CD4-positive, CD25-positive, alpha-beta regulatory T cell (primary cell): ENCODE results near the gene STAG2. TPM values are rescaled to one million over a fixed set of nuclear protein-coding genes. Genes with fewer than 3 reads are reported as not detected.

Experiments
- ATAC-seq, 2 donors: fragments of 150-1000 bp; cut with Tn5 transposase; one replicate each; pipeline ENCODE4 v1.10.0; 2021; ENCODE audit warnings: low read depth in 2 of 2, moderate number of reproducible peaks in 2 of 2, moderate library complexity in 1 of 2
- DNase-seq, 3 donors: peaks; one replicate each; pipeline versions ENCODE4 v3.0.0 to v3.0.0-alpha.2; 2012 to 2022; ENCODE audit warnings: mixed read lengths in 1 of 3
- H3K27ac ChIP-seq: one replicate; pipeline ENCODE4 v1.7.0; 2013; ENCODE audit warnings: mild to moderate bottlenecking, low read length; ENCODE audit not compliant: insufficient read depth, poor library complexity, severe bottlenecking
- H3K27me3 ChIP-seq: one replicate; pipeline ENCODE4 v1.7.0; 2013; ENCODE audit warnings: low read length; ENCODE audit not compliant: control insufficient read depth, insufficient read depth
- H3K36me3 ChIP-seq: one replicate; pipeline ENCODE4 v1.7.0; 2013; ENCODE audit warnings: mild to moderate bottlenecking, low read length, moderate library complexity; ENCODE audit not compliant: control insufficient read depth, insufficient read depth
- H3K4me1 ChIP-seq: 2 replicates; pipeline ENCODE4 v1.7.0; 2013; ENCODE audit warnings: mild to moderate bottlenecking, low read length; ENCODE audit not compliant: insufficient read depth, control insufficient read depth, poor library complexity, severe bottlenecking
- H3K4me3 ChIP-seq: one replicate; pipeline ENCODE4 v1.7.0; 2013; ENCODE audit warnings: low read depth, mild to moderate bottlenecking, low read length, moderate library complexity
- H3K9me3 ChIP-seq, 2 experiments: 1 replicate in 1 of 2; 2 replicates in 1 of 2; pipeline ENCODE4 v1.7.0; 2013; ENCODE audit warnings: low read length in 2 of 2, mild to moderate bottlenecking in 1 of 2, moderate library complexity in 1 of 2; ENCODE audit not compliant: control insufficient read depth in 2 of 2
- H3K27ac Mint-ChIP-seq, 3 donors: one replicate each; pipeline ENCODE4 v1.8.0; 2020 to 2022; ENCODE audit warnings: mild to moderate bottlenecking in 3 of 3, mixed read lengths in 3 of 3, moderate library complexity in 2 of 3
- H3K27me3 Mint-ChIP-seq: one replicate; pipeline ENCODE4 v1.8.0; 2022; ENCODE audit warnings: mild to moderate bottlenecking, mixed read lengths
- H3K36me3 Mint-ChIP-seq: one replicate; pipeline ENCODE4 v1.8.0; 2020; ENCODE audit warnings: mixed read lengths
- H3K4me1 Mint-ChIP-seq, 4 donors: one replicate each; pipeline ENCODE4 v1.8.0; 2020 to 2022; ENCODE audit warnings: mixed read lengths in 4 of 4, mild to moderate bottlenecking in 1 of 4
- H3K4me3 Mint-ChIP-seq, 4 donors: one replicate each; pipeline ENCODE4 v1.8.0; 2020 to 2022; ENCODE audit warnings: mild to moderate bottlenecking in 4 of 4, mixed read lengths in 4 of 4, moderate library complexity in 3 of 4
- H3K9me3 Mint-ChIP-seq, 7 donors: one replicate each; pipeline ENCODE4 v1.8.0; 2020 to 2022; ENCODE audit warnings: mixed read lengths in 7 of 7, mild to moderate bottlenecking in 3 of 7, moderate library complexity in 2 of 7
- polyA plus RNA-seq, 4 donors: library from polyadenylated mRNA; unstranded; fragments of 300-500 nt; fragmentation: Illumina TruSeq; gene quantifications; one replicate each; pipeline ENCODE4 v1.2.3, GENCODE V29; 2021
- total RNA-seq: library from RNA; stranded (reverse); gene quantifications from one replicate; pipeline ENCODE4 v1.2.3, GENCODE V29; 2022

Gene STAG2
- total and polyA plus RNA-seq, 5 donors from 2014 or later, result 43.1 to 79.4 (median 48.7) TPM

GRCh38 chrX:123962794-123963373 lies 1.4 kb downstream of the STAG2 start:
- peaks cover 15 to 44% (median 23%) of the 10 kb centered on the region in 4 donors for H3K4me1 Mint-ChIP-seq
- peak overlapping the region; percentile 95 for H3K4me3 ChIP-seq

DNA sequence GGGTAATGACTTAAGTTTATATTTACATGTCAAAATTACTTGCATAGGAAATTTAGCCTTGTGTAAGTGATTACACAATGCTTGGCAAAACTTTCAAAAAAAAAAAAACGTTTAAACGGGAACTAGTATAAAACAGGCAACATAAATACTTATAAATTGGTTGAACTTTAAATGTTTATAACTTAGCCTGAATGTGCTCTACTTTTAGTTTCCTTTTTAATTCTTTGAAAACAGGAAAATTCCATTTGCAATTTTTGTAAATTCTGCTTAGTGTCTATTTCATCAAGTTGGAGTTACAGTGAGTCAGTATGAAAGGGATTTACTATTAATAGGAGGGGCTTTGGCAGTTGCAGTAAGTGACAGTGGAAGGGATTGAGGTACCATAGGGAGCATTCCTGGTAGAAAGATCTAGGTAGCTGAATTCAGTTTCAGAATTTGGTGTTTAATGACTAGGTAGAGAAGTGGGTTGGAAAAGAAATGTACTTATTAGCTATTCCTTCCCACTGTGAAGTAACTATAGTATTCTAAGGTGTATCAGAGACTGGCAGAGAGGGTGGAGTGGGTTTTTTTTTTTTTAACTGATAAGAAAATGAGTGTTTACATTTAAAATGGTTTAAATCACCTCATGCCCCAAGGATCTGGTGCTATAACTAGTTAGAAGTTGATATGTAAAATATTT lies 2.8 kb downstream of the STAG2 start:
- Histone ChIP-seq H3K27me3 (no peaks in the 10 kb centered on the region), H3K36me3 (no peaks in the 10 kb centered on the region), H3K27ac (peak overlapping the region; percentile 96), H3K9me3 (no peaks in the 10 kb centered on the region), H3K4me3 (peak overlapping the region; percentile 95), H3K4me1 (peaks cover 26% of the 10 kb centered on the region)
- Mint-ChIP-seq H3K9me3 (peaks cover 0 to 8% (median 0%) of the 10 kb centered on the region in 7 donors), H3K27me3 (peaks cover 24% of the 10 kb centered on the region), H3K27ac (peak overlapping the region; percentile 39 to 98 (median 78)), H3K4me1 (peaks cover 17 to 56% (median 30%) of the 10 kb centered on the region in 4 donors), H3K36me3 (peaks cover 4% of the 10 kb centered on the region), H3K4me3 (peak overlapping the region; percentile 95 to 99 (median 98))
- DNase-seq, result peak in 1 of 3 donors; percentile 16
- no peak for ATAC-seq

More at GRCh38 chrX:123962794-123963373, 1.4 kb downstream of the STAG2 start:
- Mint-ChIP-seq H3K36me3 (peaks cover 4% of the 10 kb centered on the region), H3K27ac (peak overlapping the region; percentile 97 to 100 (median 98)), H3K9me3 (peaks cover 0 to 8% (median 0%) of the 10 kb centered on the region in 7 donors), H3K27me3 (peaks cover 24% of the 10 kb centered on the region), H3K4me3 (peak overlapping the region; percentile 95 to 99 (median 98))
- ATAC-seq (peak; percentile 54 to 59), DNase-seq (peak; percentile 75 to 83 (median 83))
- H3K27ac ChIP-seq, result peak overlapping the region; percentile 96
- no peaks in the 10 kb centered on the region for H3K9me3 ChIP-seq
- no peaks in the 10 kb centered on the region for H3K27me3 ChIP-seq
- H3K4me1 ChIP-seq, result peaks cover 27% of the 10 kb centered on the region
- H3K36me3 ChIP-seq, result no peaks in the 10 kb centered on the region

DNA sequence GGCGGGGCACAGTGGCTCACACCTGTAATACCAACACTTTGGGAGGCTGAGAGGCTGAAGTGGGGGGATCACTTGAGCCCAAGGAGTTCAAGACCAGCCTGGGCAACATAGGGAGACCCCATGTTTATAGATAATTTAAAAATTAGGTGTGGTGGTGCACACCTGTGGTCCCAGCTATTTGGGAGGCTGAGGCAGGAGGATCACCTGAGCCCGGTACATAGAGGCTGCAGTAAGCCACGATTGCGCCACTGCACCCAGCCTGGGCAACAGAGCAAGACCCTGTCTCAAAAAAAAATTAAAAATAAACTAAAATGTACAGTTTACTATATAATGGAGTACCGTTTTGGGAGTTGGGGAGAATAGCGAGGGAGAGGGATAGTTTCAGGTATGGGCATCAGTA lies 4.2 kb downstream of the STAG2 start:
- no peak for ATAC-seq
- Mint-ChIP-seq H3K4me3 (peak overlapping the region; percentile 15 to 99 (median 48)), H3K27ac (peak overlapping the region in 2 of 3 donors; percentile 63 to 98)

DNA sequence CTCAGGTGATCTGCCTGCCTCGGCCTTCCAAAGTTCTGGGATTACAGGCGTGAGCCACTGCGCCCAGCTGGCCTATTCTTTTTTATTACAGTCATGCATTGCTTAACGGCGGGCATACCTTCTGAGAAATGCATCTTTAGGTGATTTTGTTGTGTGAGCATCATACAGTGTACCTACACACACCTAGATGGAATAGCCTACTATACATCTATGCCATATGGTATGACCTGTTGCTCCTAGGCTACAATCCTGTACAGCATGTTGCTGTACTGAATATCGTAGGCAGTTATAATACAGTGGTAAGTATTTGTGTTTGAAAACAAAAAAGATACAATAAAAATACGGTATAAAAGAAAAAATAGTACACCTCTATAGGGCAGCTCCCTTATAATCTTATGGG lies 6.0 kb downstream of the STAG2 start:
- DNase-seq (no peak), ATAC-seq (no peak)
- Mint-ChIP-seq H3K4me1 (peaks cover 26 to 74% (median 41%) of the 10 kb centered on the region in 4 donors), H3K27me3 (peaks cover 5% of the 10 kb centered on the region), H3K4me3 (peak overlapping the region; percentile 19 to 50 (median 46)), H3K36me3 (no peaks in the 10 kb centered on the region), H3K27ac (peak overlapping the region in 2 of 3 donors; percentile 10 to 34), H3K9me3 (peaks cover 0 to 4% (median 0%) of the 10 kb centered on the region in 7 donors)
- Histone ChIP-seq H3K27ac (no peak overlapping the region), H3K4me1 (peaks cover 36% of the 10 kb centered on the region), H3K4me3 (no peak overlapping the region), H3K9me3 (no peaks in the 10 kb centered on the region), H3K27me3 (no peaks in the 10 kb centered on the region), H3K36me3 (no peaks in the 10 kb centered on the region)

More for the DNA sequence above, 4.2 kb downstream of the STAG2 start:
- H3K27me3 Mint-ChIP-seq, result peaks cover 17% of the 10 kb centered on the region
- H3K4me1 Mint-ChIP-seq, result peaks cover 21 to 61% (median 38%) of the 10 kb centered on the region in 4 donors
- H3K36me3 Mint-ChIP-seq, result no peaks in the 10 kb centered on the region
- Histone ChIP-seq H3K27me3 (no peaks in the 10 kb centered on the region), H3K9me3 (no peaks in the 10 kb centered on the region), H3K27ac (no peak overlapping the region), H3K4me3 (no peak overlapping the region), H3K4me1 (peaks cover 26% of the 10 kb centered on the region), H3K36me3 (no peaks in the 10 kb centered on the region)
- H3K9me3 Mint-ChIP-seq, result peaks cover 0 to 6% (median 0%) of the 10 kb centered on the region in 7 donors
- DNase-seq, result no peak

DNA sequence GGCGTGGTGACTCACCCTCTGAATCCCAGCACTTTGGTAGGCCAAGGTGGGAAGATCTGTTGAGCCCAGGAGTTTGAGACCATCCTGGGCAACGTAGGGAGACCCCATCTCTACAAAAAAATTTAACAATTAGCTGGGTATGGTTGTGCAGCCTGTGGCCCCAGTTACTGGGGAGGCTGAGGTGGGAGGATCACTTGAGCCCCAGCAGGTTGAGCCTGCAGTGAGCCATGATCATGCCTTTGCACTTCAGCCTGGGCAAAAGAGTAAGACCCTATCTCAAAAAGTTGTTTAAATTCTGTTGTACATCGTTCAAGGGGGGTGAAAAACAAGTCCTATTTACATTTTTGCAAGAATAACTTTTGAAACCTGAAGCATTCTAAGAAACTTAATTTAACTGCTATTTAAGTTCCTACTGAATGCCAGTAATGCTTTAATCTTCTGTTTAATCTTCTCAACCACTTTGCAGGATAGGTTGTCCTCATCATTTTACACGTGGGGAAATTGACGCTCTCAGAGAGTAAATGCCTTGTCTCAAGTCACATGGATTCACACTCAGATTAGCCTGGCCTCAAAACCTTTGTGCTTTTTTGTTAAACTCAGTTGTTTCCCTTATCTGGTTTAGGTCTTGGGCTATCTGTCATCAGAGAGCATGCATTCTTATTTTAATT lies 7.0 kb downstream of the STAG2 start:
- no peaks in the 10 kb centered on the region for H3K27me3 ChIP-seq
- no peak overlapping the region for H3K27ac ChIP-seq
- Mint-ChIP-seq H3K4me1 (peaks cover 26 to 76% (median 37%) of the 10 kb centered on the region in 4 donors), H3K27ac (no peak overlapping the region), H3K9me3 (no peaks in the 10 kb centered on the region), H3K4me3 (peak overlapping the region in 3 of 4 donors; percentile 5 to 63 (median 10)), H3K36me3 (no peaks in the 10 kb centered on the region), H3K27me3 (no peaks in the 10 kb centered on the region)
- no peaks in the 10 kb centered on the region for H3K9me3 ChIP-seq
- no peak for DNase-seq
- no peak for ATAC-seq
- H3K36me3 ChIP-seq, result no peaks in the 10 kb centered on the region
- peak overlapping the region; percentile 43 for H3K4me3 ChIP-seq
- peaks cover 33% of the 10 kb centered on the region for H3K4me1 ChIP-seq

DNA sequence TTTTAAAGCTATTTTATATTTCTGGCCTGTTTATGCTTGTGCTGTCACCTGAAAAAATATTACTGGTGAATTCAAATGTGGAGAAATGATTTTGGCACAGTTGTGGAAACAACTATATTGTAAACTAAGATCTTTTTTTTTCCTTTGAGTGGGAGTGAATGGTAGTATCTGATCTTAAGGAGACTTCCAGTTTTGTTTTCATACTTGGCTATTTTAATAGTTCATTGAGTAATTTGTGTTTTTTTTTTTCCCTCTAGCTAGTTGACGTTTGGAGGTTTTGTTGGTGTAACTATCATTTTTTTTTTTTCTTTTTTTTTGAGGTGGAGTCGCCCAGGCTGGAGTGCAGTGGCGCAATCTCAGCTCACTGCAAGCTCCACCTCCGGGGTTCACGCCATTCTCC lies 10.5 kb downstream of the STAG2 start:
- peaks cover 22% of the 10 kb centered on the region for H3K4me1 ChIP-seq
- no peak overlapping the region for H3K27ac ChIP-seq
- no peaks in the 10 kb centered on the region for H3K9me3 ChIP-seq
- no peaks in the 10 kb centered on the region for H3K27me3 Mint-ChIP-seq
- DNase-seq, result no peak
- H3K36me3 ChIP-seq, result no peaks in the 10 kb centered on the region
- H3K4me3 ChIP-seq, result no peak overlapping the region
- peak overlapping the region in 1 of 3 donors; percentile 21 for H3K27ac Mint-ChIP-seq
- H3K27me3 ChIP-seq, result no peaks in the 10 kb centered on the region
- peaks cover 18 to 65% (median 29%) of the 10 kb centered on the region in 4 donors for H3K4me1 Mint-ChIP-seq
- no peaks in the 10 kb centered on the region for H3K9me3 Mint-ChIP-seq
- ATAC-seq, result no peak
- H3K4me3 Mint-ChIP-seq, result peak overlapping the region in 1 of 4 donors; percentile 56
- H3K36me3 Mint-ChIP-seq, result no peaks in the 10 kb centered on the region

DNA sequence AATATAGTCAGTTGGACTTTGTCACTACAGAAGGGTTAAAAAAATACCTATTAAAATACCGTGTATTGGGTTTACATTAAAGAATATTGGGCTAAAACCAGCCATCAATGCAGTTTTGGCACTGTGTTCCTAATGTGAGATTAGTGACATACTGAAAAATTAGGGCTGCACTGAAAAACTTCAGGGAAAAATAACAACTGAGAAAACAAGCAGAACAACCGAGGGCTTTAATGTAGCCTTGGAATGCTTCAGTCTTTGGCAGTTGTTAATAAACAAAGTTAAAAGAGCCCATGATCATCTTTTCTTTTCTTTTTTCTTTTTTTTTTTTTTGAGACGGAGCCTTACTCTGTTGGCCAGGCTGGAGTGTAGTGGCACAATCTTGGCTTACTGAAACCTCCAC lies 12.4 kb downstream of the STAG2 start:
- Mint-ChIP-seq H3K4me1 (peaks cover 16 to 63% (median 28%) of the 10 kb centered on the region in 4 donors), H3K27me3 (no peaks in the 10 kb centered on the region), H3K36me3 (no peaks in the 10 kb centered on the region), H3K27ac (no peak overlapping the region), H3K4me3 (no peak overlapping the region), H3K9me3 (peaks cover 0 to 1% (median 0%) of the 10 kb centered on the region in 7 donors)
- DNase-seq (no peak), ATAC-seq (no peak)
- Histone ChIP-seq H3K9me3 (no peaks in the 10 kb centered on the region), H3K27ac (no peak overlapping the region), H3K4me3 (no peak overlapping the region), H3K27me3 (no peaks in the 10 kb centered on the region), H3K36me3 (no peaks in the 10 kb centered on the region), H3K4me1 (peaks cover 15% of the 10 kb centered on the region)
